HepG2 (cell line): ENCODE data around the gene HLF. TPM values are rescaled to one million over a fixed set of nuclear protein-coding genes. Genes with fewer than 3 reads are reported as not detected.
A peak's percentile ranks its signal among the peaks of the same experiment; 100 is the strongest.

Experiments used
- FOXK2 ChIP-seq: fragments of 450-650 bp; IDR thresholded peaks from 2 replicates; pipeline ENCODE4 v1.6.1; 2016
- HIVEP1 ChIP-seq: sonication (generic); formaldehyde crosslinking; IDR thresholded peaks from 2 replicates; pipeline ENCODE4 v1.4.0; 2020; ENCODE audit warnings: mild to moderate bottlenecking, missing genetic modification reagents
- KLF16 ChIP-seq, 2 experiments: sonication (generic) in 1 of 2; formaldehyde crosslinking in 1 of 2; IDR thresholded peaks; 2 replicates each; pipeline versions ENCODE4 v1.6.1 to v1.8.0; 2016 to 2023; ENCODE audit warnings: missing genetic modification reagents in 2 of 2, missing compliant biosample characterization in 1 of 2
- MAF1 ChIP-seq: sonication (generic); formaldehyde crosslinking; IDR thresholded peaks from 2 replicates; pipeline ENCODE4 v1.5.0; 2020; ENCODE audit warnings: missing genetic modification reagents, borderline replicate concordance
- NFE2L1 ChIP-seq: sonication (generic); formaldehyde crosslinking; IDR thresholded peaks from 2 replicates; pipeline ENCODE4 v1.4.0; 2020; ENCODE audit warnings: missing genetic modification reagents, mild to moderate bottlenecking, borderline replicate concordance
- PBX3 ChIP-seq: sonication (generic); formaldehyde crosslinking; IDR thresholded peaks from 2 replicates; pipeline ENCODE4 v1.8.1; 2023; ENCODE audit warnings: missing genetic modification reagents, inconsistent platforms, borderline replicate concordance
- RFX3 ChIP-seq: IDR thresholded peaks from 2 replicates; pipeline ENCODE4 v1.6.1; 2016; ENCODE audit warnings: missing biosample characterization, missing genetic modification reagents
- SAP130 ChIP-seq: IDR thresholded peaks from 2 replicates; pipeline ENCODE4 v1.6.1; 2016; ENCODE audit warnings: low read depth
- SOX5 ChIP-seq: IDR thresholded peaks from 2 replicates; pipeline ENCODE4 v1.6.1; 2016; ENCODE audit warnings: borderline replicate concordance
- TFDP2 ChIP-seq: sonication (generic); formaldehyde crosslinking; IDR thresholded peaks from 2 replicates; pipeline ENCODE4 v1.4.0; 2020; ENCODE audit warnings: missing genetic modification reagents
- THRA ChIP-seq: sonication (generic); formaldehyde crosslinking; IDR thresholded peaks from 2 replicates; pipeline ENCODE4 v1.4.0; 2020; ENCODE audit warnings: missing genetic modification reagents, borderline replicate concordance
- ZBTB2 ChIP-seq: sonication (generic); formaldehyde crosslinking; IDR thresholded peaks from 2 replicates; pipeline ENCODE4 v1.8.0; 2022; ENCODE audit warnings: low read depth, missing genetic modification reagents
- ZNF138 ChIP-seq: sonication (generic); formaldehyde crosslinking; IDR thresholded peaks from 2 replicates; pipeline ENCODE4 v1.5.0; 2020; ENCODE audit warnings: mild to moderate bottlenecking, low read depth, missing genetic modification reagents
- ZNF235 ChIP-seq: sonication (generic); formaldehyde crosslinking; IDR thresholded peaks from 2 replicates; pipeline ENCODE4 v1.8.1; 2023; ENCODE audit warnings: mild to moderate bottlenecking, missing genetic modification reagents, borderline replicate concordance
- ZNF451 ChIP-seq: sonication (generic); formaldehyde crosslinking; IDR thresholded peaks from 2 replicates; pipeline ENCODE4 v1.5.0; 2020; ENCODE audit warnings: mild to moderate bottlenecking, missing genetic modification reagents
- ZNF713 ChIP-seq: sonication (generic); formaldehyde crosslinking; IDR thresholded peaks from 2 replicates; pipeline ENCODE4 v1.4.0; 2020; ENCODE audit warnings: mild to moderate bottlenecking, missing genetic modification reagents
- ZNF776 ChIP-seq: sonication (generic); formaldehyde crosslinking; IDR thresholded peaks from 2 replicates; pipeline ENCODE4 v1.4.0; 2020; ENCODE audit warnings: mild to moderate bottlenecking, missing genetic modification reagents
- ZSCAN5A ChIP-seq: sonication (generic); formaldehyde crosslinking; IDR thresholded peaks from 2 replicates; pipeline ENCODE4 v1.8.0; 2022; ENCODE audit warnings: mild to moderate bottlenecking, missing genetic modification reagents, borderline replicate concordance
- polyA plus RNA-seq, 8 experiments: library from polyadenylated mRNA; depleted of rRNA in 3 of 8; stranded (reverse) in 7 of 8; unstranded in 1 of 8; fragments of >200 nt; fragmentation: Illumina TruSeq in 4 of 8; extraction: Trizol in 4 of 8; gene quantifications; 2 replicates each; pipeline versions ENCODE4 v1.2.1 to v1.2.3, GENCODE V29; 2011 to 2016; ENCODE audit warnings: low read depth in 4 of 8, missing spikeins in 1 of 8, mixed read lengths in 1 of 8; ENCODE audit not compliant: insufficient read depth in 1 of 8
- total RNA-seq, 5 experiments: library from RNA; depleted of rRNA; stranded (reverse); fragments of >200 nt; fragmentation: Illumina TruSeq; extraction: Trizol; gene quantifications; 2 replicates each; pipeline ENCODE4 v1.2.3, GENCODE V29; 2016; ENCODE audit warnings: low read depth in 1 of 5
- TF ChIP-seq, protein P1 (sequence below): sonication (generic); formaldehyde crosslinking; IDR thresholded peaks from 2 replicates; pipeline ENCODE4 v1.4.0; 2020; ENCODE audit warnings: missing genetic modification reagents, borderline replicate concordance

Gene HLF
- total and polyA plus RNA-seq, 2 of the 13 experiments (the other 11 are each of a cell fraction or from before 2014, with no cell fraction given): 202 to 346 TPM

- TF ChIP-seq THRA (CRISPR knock-in tag) (peak; percentile 42; the same call in 1 of the 2 replicates), KLF16 (CRISPR knock-in tag; IDR thresholded peaks at IDR 0.05) (no peak), SOX5 (CRISPR knock-in tag) (no peak), ZNF235 (CRISPR knock-in tag) (no peak), PBX3 (CRISPR knock-in tag) (no peak), FOXK2 (no peak), HIVEP1 (CRISPR knock-in tag) (peak; percentile 86), ZNF713 (no peak), ZNF776 (peak; percentile 43; the same call in 1 of the 2 replicates), ZNF451 (CRISPR knock-in tag) (no peak; the same call in 1 of the 2 replicates), SAP130 (CRISPR knock-in tag) (no peak), ZNF138 (CRISPR knock-in tag) (no peak; the same call in 1 of the 2 replicates), RFX3 (CRISPR knock-in tag) (no peak), TFDP2 (0 out of 2 replicates have a peak, but pooled peaks have one; percentile 28), MAF1 (no peak), NFE2L1 (CRISPR knock-in tag) (no peak), ZBTB2 (CRISPR knock-in tag) (0 out of 2 replicates have a peak, but pooled peaks have one; percentile 30), ZSCAN5A (CRISPR knock-in tag) (no peak)
- TF ChIP-seq, protein P1, sequence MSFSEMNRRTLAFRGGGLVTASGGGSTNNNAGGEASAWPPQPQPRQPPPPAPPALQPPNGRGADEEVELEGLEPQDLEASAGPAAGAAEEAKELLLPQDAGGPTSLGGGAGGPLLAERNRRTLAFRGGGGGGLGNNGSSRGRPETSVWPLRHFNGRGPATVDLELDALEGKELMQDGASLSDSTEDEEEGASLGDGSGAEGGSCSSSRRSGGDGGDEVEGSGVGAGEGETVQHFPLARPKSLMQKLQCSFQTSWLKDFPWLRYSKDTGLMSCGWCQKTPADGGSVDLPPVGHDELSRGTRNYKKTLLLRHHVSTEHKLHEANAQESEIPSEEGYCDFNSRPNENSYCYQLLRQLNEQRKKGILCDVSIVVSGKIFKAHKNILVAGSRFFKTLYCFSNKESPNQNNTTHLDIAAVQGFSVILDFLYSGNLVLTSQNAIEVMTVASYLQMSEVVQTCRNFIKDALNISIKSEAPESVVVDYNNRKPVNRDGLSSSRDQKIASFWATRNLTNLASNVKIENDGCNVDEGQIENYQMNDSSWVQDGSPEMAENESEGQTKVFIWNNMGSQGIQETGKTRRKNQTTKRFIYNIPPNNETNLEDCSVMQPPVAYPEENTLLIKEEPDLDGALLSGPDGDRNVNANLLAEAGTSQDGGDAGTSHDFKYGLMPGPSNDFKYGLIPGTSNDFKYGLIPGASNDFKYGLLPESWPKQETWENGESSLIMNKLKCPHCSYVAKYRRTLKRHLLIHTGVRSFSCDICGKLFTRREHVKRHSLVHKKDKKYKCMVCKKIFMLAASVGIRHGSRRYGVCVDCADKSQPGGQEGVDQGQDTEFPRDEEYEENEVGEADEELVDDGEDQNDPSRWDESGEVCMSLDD: no peak; the same call in 1 of the 2 replicates
These were observed 9.0 kb downstream of the HLF start (continued) for GRCh38 chr17:55273579-55274354.
